MG63 (cell line): ENCODE data around the gene BABAM1. TPM values are rescaled to one million over a fixed set of nuclear protein-coding genes. Genes with fewer than 3 reads are reported as not detected.

Experiments used
- DNase-seq: peaks from one replicate; pipeline ENCODE4 v3.0.0-alpha.2; 2020
- H3K27me3 ChIP-seq: fragments of 250-450 bp; sonication (Bioruptor Pico); 2 replicates; pipeline ENCODE4 v1.5.1; 2020; ENCODE audit warnings: mild to moderate bottlenecking, moderate library complexity
- H3K36me3 ChIP-seq: fragments of 250-450 bp; sonication (Bioruptor Pico); 2 replicates; pipeline ENCODE4 v1.5.1; 2020; ENCODE audit warnings: mild to moderate bottlenecking, moderate library complexity
- H3K4me3 ChIP-seq: fragments of 250-450 bp; sonication (Bioruptor Pico); 2 replicates; pipeline ENCODE4 v1.5.1; 2020; ENCODE audit warnings: mild to moderate bottlenecking, moderate library complexity
- H3K9me3 ChIP-seq: fragments of 250-450 bp; sonication (Bioruptor Pico); 2 replicates; pipeline ENCODE4 v1.5.1; 2020; ENCODE audit warnings: mild to moderate bottlenecking, moderate library complexity
- total RNA-seq: library from RNA; depleted of rRNA; stranded (reverse); fragments of >200 nt; shearing (Covaris generic); gene quantifications from 2 replicates; pipeline ENCODE4 v1.2.3, GENCODE V29; 2014; ENCODE audit warnings: low replicate concordance; rRNA removed

BABAM1 gene
- total RNA-seq, 1 experiment from 2014 or later, result 112 TPM

GRCh38 chr19:17321655-17322489 is 54.6 kb downstream of the BABAM1 start:
- H3K9me3 ChIP-seq, result no peaks in the 10 kb centered on the region
- no peak for DNase-seq
- no peaks in the 10 kb centered on the region for H3K27me3 ChIP-seq
- peaks cover 30% of the 10 kb centered on the region for H3K36me3 ChIP-seq
- H3K4me3 ChIP-seq, result no peak overlapping the region

DNA sequence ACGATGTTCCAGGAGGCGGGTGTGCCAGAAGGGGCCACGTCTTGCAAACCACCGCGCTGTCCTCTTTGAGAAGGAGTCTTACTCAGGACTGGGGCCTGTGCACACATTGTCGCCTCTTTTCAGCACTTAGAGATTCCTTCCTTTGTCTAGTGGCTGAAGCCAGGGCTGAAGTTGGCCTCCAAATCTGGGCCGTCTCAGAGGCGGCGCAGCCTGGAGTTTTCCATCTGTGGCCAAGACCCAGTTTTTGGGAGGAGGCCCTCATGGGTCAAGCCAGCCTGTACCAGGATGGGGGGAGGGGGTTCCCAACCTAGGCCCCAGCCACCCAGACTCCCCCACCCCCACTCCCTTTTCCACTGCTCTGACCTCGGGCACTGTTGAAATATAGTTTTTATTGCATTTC is 55.6 kb downstream of the BABAM1 start:
- Histone ChIP-seq H3K36me3 (peaks cover 23% of the 10 kb centered on the region), H3K27me3 (no peaks in the 10 kb centered on the region), H3K4me3 (no peak overlapping the region), H3K9me3 (no peaks in the 10 kb centered on the region)
- DNase-seq, result no peak

DNA sequence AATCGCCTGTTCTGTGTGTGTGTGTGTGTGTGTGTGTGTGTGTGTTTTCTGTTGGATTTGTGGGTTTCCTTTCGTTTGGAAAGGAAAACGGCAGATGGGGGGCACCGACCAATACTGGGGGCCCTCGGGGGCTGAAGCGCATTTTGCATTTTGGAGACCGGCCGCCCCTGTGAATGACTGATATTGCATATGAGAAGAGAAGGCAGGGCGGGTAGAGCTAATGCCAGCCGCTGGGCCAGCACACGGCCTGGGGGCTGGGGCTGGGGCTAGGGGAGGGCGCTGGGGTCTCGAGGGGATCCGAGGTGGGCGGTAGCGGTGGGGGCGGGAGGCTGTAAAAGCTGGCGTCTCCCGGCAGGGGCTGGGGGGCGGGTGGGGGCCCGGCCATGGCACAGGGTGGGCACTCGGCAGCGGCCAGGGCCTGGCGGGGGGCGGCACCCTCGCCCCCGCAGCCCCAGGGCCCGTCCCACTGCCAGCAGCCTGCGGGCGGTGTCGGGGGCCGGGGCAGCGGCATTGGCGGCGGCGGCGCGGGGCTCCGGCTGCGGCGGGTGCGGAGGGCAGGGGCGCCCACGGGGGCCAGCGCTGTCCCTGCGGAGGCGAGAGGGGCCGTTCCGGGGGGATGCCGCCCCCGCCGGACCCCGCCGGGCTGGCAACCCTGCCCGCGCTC is 56.2 kb downstream of the BABAM1 start:
- Histone ChIP-seq H3K27me3 (no peaks in the 10 kb centered on the region), H3K4me3 (no peak overlapping the region), H3K9me3 (no peaks in the 10 kb centered on the region), H3K36me3 (peaks cover 17% of the 10 kb centered on the region)
- no peak for DNase-seq

DNA sequence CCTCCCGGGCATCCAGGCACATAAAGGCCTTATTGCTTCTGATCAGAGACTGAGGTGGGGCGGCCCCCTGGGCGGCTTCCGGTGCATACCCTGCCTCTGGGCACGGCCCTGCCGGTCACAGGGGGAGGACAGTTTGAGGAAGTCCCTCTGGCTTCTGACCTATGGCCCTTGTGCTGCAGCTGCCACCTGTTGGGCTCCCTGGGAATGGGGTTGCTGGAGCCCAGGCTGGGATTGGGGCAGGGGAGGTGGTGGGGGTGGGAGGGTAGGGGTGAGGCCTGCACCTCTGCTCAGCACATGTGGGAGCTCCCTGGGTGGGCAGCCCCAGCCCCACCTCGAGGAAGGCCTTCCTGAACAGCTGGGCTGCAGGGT is 56.7 kb downstream of the BABAM1 start:
- Histone ChIP-seq H3K36me3 (peaks cover 17% of the 10 kb centered on the region), H3K4me3 (no peak overlapping the region), H3K27me3 (no peaks in the 10 kb centered on the region), H3K9me3 (no peaks in the 10 kb centered on the region)
- no peak for DNase-seq

DNA sequence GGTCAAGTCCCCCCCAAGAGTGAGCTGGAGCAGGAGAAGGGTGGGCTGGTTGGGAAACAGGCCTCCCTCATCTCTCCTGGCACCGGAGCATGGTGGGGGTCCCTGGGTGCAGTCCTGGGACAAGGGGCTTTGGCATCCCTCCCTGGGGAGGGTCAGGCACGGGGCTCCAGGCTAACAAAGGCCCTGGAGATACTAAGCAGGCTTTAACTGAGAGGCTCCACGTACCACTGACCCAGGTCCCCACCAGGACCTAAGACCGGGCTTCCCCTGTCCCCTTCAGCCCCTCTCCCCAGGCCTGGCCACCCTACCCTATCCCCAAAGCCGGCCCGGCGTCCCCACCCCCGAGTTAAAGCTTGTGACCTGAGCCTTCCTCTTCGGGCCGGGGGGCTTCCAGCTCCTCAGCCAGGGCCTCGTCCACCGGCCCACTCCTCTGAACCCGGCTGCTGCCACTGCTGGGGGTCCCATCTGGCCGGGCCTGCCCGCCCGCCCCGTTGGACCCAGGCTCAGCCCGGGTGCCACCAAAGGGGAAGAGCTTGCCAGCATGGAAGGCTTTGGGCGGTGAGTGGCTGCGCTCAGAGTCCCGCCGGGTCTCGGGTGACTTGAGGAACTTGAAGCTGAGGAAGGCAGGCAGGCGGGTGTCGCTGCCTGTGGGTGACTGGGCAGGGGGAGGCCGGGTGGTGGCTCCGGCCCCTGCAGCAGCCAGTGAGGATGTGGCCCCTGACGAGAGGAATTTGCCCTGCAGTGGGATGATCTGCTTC is 57.3 kb downstream of the BABAM1 start:
- peaks cover 17% of the 10 kb centered on the region for H3K36me3 ChIP-seq
- H3K27me3 ChIP-seq, result no peaks in the 10 kb centered on the region
- DNase-seq, result no peak
- H3K4me3 ChIP-seq, result no peak overlapping the region
- H3K9me3 ChIP-seq, result no peaks in the 10 kb centered on the region

DNA sequence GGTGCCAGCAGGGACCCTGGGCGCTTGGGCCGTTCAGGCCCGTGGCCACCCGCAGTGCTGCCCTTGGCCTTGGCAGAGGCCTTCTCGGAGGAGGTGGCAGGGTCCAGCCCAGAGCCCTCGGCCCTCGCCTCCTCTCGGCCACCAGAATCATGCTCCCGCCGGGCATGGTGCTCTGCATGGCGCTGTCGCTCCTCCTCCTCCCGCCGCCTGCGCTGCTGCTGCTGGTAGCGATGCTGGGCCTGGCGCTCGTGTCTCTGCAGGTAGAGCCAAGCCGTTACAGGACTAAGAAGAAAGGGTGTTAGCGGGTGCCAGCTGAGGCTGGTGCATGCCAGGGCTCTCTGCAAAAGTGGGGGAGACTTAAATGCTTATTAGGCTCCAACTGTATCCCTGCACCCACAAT is 57.9 kb downstream of the BABAM1 start:
- Histone ChIP-seq H3K4me3 (no peak overlapping the region), H3K36me3 (peaks cover 13% of the 10 kb centered on the region), H3K27me3 (no peaks in the 10 kb centered on the region), H3K9me3 (no peaks in the 10 kb centered on the region)
- DNase-seq, result no peak

DNA sequence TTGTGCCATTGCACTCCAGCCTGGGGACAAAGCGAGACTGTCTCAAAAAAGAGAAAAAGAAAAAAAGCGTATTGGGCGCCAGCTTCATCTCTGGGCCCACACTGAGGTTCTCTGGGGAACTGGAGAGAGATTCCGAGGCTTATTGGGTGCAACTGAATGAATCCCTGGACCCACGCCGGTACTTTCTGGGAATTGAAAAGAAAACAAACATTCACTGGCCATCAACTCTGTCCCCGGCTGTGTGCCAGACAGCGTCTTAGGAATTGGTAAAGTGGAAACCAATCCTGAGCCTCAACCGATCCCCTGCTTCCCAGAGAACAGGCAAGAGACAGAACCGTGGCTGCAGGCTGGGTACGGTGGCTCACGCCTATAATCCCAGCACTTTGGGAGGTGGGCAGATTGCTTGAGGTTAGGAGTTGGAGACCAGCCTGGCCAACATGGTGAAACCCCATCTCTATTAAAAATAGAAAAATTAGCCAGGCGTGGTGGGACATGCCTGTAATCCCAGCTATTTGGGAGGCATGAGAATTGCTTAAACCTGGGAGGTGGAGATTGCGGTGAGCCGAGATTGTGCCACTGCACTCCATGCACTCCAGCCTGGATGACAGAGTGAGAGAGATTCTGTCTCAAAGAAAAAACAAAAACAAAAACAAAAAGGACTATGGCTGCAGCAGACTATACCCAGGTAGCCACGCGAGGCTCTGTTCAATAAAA is 58.8 kb downstream of the BABAM1 start:
- Histone ChIP-seq H3K27me3 (no peaks in the 10 kb centered on the region), H3K9me3 (no peaks in the 10 kb centered on the region), H3K4me3 (no peak overlapping the region), H3K36me3 (peaks cover 6% of the 10 kb centered on the region)
- DNase-seq, result peak; percentile 39

- DNase-seq, result no peak
- Histone ChIP-seq H3K9me3 (no peaks in the 10 kb centered on the region), H3K36me3 (peaks cover 2% of the 10 kb centered on the region), H3K4me3 (no peak overlapping the region), H3K27me3 (no peaks in the 10 kb centered on the region)
Observed at GRCh38 chr19:17326595-17326966, 59.3 kb downstream of the BABAM1 start.

GRCh38 chr19:17327068-17327653 is 59.9 kb downstream of the BABAM1 start:
- H3K27me3 ChIP-seq, result no peaks in the 10 kb centered on the region
- H3K4me3 ChIP-seq, result no peak overlapping the region
- H3K9me3 ChIP-seq, result no peaks in the 10 kb centered on the region
- no peaks in the 10 kb centered on the region; the same call in none of the 2 replicates for H3K36me3 ChIP-seq
- no peak for DNase-seq

DNA sequence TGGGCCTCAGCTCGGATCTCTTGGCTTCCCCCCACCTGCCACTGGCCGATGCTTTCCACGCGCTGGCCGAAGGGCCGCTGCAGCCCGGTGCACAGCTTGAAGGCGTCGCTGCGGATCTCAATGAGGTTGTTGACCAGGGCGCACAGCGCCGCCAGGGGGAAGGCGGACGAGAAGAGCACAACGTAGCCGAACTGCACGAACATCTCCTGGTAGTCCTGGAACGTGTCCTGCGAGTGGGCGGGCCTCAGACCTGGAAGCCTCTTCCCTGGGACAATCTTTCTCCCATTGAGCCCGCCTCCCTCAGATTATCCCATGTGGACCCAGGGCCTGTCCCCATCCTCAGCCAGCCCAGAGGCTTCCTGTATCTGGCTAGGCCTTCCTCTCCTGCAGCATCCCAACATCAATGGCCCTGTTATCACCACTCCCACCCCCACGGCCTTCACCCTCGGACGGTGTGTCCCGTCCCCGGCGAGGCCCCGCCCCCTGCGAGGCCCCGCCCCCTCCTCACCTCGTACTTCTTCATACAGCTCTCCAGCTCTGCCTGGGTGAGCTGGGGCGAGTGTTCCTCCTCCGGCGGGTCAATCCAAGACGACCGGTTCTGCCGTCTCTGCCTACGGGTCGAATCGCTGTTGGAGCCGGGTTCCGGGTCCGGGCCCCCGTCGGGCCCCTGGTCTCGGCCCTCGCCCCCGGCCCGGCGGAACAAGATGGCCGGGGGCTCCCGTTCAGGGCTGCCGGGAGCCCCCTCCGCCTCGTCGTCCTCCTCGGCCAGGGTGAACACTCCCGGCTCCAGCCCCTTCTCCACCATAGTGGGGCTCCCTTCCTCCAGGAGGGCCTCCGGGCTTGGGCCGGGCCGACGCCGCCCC is 60.6 kb downstream of the BABAM1 start:
- Histone ChIP-seq H3K9me3 (peaks cover 2% of the 10 kb centered on the region; the same call in 1 of the 2 replicates), H3K4me3 (no peak overlapping the region), H3K27me3 (no peaks in the 10 kb centered on the region), H3K36me3 (peaks cover 5% of the 10 kb centered on the region)
- DNase-seq, result no peak

Other genes with a start within 250 kb of the BABAM1 start
- gene CPAMD8, start 240.6 kb upstream of the BABAM1 start, total RNA-seq, result 2.6 TPM in 1 of 2 replicates, not detected in the other
- 8.6 and 9.8 TPM in 2 replicates for gene HAUS8, start 192.0 kb upstream of the BABAM1 start, total RNA-seq
- 18.4 and 20.4 TPM in 2 replicates for gene MYO9B, start 191.7 kb upstream of the BABAM1 start, total RNA-seq
- 63.4 and 77.0 TPM in 2 replicates for gene USE1, start 52.1 kb upstream of the BABAM1 start, total RNA-seq
- gene OCEL1, start 41.2 kb upstream of the BABAM1 start, total RNA-seq, result 2.8 and 7.8 TPM in 2 replicates
- 87.8 and 95.5 TPM in 2 replicates for gene NR2F6, start 21.5 kb upstream of the BABAM1 start, total RNA-seq
- gene USHBP1, start 2.7 kb upstream of the BABAM1 start, total RNA-seq, result not detected in 2 replicates
- gene ANKLE1, start 14.5 kb downstream of the BABAM1 start, total RNA-seq, result 0.10 and 0.46 TPM in 2 replicates
- gene ABHD8, start 36.0 kb downstream of the BABAM1 start, total RNA-seq, result 1.3 TPM in 1 of 2 replicates, not detected in the other
- 17.2 and 26.2 TPM in 2 replicates for gene MRPL34, start 38.4 kb downstream of the BABAM1 start, total RNA-seq
- gene DDA1, start 42.1 kb downstream of the BABAM1 start, total RNA-seq, result 9.1 and 11.6 TPM in 2 replicates
- 1.4 and 3.6 TPM in 2 replicates for gene ANO8, start 67.4 kb downstream of the BABAM1 start, total RNA-seq
- gene GTPBP3, start 70.1 kb downstream of the BABAM1 start, total RNA-seq, result 23.2 and 25.7 TPM in 2 replicates
- gene PLVAP, start 109.9 kb downstream of the BABAM1 start, total RNA-seq, result not detected in 2 replicates
- not detected in 2 replicates for gene CCDC194, start 126.8 kb downstream of the BABAM1 start, total RNA-seq
- 128 and 138 TPM in 2 replicates for gene BST2, start 138.2 kb downstream of the BABAM1 start, total RNA-seq
- gene MVB12A, start 152.6 kb downstream of the BABAM1 start, total RNA-seq, result 28.8 and 78.4 TPM in 2 replicates
- gene TMEM221, start 181.2 kb downstream of the BABAM1 start, total RNA-seq, result not detected in 2 replicates
- gene NXNL1, start 193.5 kb downstream of the BABAM1 start, total RNA-seq, result not detected in 2 replicates
- gene SLC27A1, start 203.1 kb downstream of the BABAM1 start, total RNA-seq, result 6.3 and 6.5 TPM in 2 replicates
- gene PGLS, start 244.2 kb downstream of the BABAM1 start, total RNA-seq, result 87.7 and 149 TPM in 2 replicates